Occipital lobe (tissue), 2 donors: ENCODE measurements around the gene MRAS. TPM values are rescaled to one million over a fixed set of nuclear protein-coding genes. Genes with fewer than 3 reads are reported as not detected.

ENCODE experiments used
- DNase-seq: peaks from one replicate; lab custom pipeline; 2025; lab: John Stamatoyannopoulos, UW
- total RNA-seq: library from RNA; depleted of rRNA; stranded (reverse); fragments of >200 nt; gene quantifications from one replicate; pipeline ENCODE4 v1.2.3, GENCODE V29; 2014

The MRAS gene
- 53.3 TPM for total RNA-seq

DNA sequence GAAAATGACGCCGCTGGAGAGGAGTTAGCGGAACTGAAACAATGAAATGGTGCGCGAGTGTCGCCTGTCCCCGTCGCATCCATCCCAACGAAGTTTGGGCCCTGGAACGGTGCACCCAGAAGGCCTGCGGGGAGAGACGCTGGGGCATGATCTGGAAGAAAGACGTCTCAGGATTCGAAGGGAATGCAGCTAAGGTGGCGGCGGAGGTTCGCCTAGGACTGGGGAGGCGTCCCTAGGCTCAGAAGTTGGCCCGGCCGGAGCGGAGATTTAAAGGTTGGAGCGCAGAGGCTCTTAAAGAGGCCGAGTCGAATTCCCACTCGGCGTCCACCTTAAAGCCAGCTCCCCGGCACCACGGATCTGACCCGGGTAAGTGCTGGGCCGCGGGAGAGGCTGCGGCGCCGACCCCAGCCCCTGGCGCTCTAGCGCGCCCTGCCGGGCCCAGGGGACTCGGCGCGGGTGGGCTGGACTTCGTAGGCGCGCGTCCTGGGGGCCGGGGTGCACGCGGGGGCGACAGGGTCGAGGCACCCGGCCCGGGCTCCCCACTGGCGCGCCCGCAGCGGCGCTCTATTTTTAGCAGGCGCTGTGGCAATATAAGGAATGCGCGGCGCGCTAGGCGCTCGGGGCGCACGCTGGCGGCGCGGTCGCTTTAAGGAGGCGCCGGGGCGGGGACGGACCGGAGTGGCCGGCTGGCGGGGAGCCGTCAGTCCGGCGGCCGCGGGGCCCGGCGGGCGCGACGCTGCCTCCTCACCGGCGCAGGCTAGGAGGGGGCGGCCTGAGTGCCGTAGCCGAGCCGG, at the start of gene MRAS:
MRAS (plus strand) TSS at position 620 of the 794 bp plus-strand sequence. CDS start 24,305 bp downstream, outside the sequence.
- peak; percentile 77 for DNase-seq

DNA sequence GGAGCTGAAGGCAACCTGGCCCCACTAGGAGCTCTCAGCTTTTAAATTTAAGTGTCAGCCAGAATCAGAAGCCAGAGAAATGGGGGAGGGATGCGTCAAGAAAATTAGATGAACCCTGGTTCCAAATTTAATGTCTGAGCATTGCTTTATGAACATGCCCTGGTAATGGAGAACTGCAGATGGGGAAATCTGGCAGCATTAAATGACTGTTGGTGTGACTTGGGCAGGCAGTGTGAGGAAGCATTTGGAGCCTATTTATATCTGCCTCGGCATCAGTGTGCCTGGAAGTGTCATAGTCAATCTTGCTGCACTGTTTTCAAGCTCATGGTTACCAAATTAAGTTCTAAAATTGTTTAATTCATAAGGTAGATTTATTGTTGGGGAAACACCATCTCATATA, 47.7 kb upstream of the MRAS start:
- DNase-seq, result peak; percentile 61

GRCh38 chr3:138303474-138303873, 44.9 kb upstream of the MRAS start:
- DNase-seq, result no peak

GRCh38 chr3:138307899-138308298, 40.5 kb upstream of the MRAS start:
- no peak for DNase-seq

GRCh38 chr3:138308783-138309182, 39.6 kb upstream of the MRAS start:
- no peak for DNase-seq

DNA sequence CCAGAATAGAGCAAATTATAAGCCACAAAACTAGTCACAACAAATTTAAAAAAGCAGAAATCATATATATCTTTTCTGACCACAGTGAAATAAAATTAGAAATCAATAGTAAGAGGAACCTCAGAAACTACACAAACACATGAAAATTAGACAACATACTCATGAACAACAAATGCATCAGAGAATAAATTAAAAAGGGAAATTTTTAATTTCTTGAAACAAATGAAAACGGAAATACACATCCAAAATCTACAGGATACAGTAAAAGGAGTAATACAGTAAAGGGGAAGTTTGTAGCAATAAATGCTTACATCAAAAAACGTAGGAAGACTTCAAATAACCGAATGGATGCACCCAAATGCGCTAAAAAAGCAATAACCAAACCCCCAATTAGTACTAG, 37.9 kb upstream of the MRAS start:
- DNase-seq, result no peak

DNA sequence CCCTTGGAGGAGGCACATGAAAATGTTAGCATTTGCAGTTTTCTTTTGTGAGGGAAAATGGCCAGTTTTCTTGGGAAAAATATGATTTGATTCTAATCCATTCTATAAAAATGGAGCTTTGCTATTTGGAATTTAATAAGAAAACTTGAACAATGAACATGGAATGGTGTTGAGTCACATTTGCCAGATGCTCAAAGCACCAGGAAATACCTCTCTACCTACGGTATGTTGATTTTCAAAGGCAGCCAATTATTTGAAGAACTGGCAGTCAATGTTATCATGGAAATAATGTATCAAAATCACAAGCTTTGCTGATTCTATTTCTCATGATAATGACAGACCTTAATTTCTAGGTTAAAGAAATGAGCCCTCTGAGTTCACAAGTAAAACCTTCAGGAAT, 33.6 kb upstream of the MRAS start:
- DNase-seq, result no peak

DNA sequence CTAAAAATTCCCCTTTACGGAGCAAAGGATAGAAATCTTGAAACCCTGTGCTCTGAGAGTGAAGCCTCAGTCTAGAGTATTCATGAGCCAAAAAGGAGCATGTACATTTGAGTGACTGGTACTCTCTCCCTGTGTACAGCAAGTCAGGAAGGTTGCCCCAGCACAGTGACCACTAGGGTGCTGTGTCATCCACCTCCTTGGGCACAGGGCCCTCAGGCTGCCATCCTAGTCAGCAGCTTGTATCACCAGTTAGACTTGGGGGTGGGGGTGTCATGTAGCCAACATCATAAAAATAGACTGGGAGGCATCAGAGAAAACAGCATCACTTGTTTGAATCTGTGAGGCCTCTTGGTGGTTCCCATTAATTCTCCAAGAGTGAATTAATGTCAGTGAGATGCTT, 30.7 kb upstream of the MRAS start:
- no peak for DNase-seq

DNA sequence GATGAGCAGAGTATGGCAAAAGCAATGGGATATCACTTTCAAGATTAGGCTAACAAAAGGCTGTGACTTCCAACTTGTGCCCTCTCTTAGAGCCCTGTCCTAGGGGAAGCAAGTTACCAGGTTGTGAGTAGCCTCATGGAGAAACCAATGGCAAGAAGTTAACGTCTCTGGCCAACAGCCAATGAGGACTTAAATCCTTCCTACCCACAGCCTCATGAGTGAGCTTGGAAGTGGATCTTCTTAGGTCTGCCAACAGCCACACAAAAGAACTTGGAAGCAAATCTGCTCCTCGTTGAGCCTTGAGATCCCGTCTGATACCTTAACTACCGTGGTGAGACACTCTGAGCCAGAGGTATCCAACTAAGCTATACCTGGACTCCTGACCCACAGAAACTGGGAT, 24.4 kb upstream of the MRAS start:
- no peak for DNase-seq

GRCh38 chr3:138325990-138326389, 22.4 kb upstream of the MRAS start:
- no peak for DNase-seq

- no peak for DNase-seq
These were observed 21.3 kb upstream of the MRAS start for GRCh38 chr3:138326866-138327595.

DNA sequence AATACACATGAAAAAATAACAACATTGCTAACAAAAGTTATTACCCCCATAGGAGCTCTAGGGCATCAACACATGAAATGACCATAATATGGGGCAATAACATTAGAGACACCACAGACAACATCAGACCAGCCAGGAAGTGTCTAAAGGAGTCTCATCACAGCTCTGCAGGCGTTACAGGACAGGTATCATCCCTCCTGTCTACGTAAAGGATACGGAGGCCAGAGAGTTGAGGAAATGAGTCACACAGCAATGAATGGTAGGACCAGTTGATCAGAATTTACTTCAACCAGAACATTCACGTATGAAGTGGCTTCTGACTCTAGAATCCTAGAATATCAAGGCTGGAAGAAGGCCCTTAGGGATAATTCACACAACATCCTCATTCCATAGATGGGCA, 20.5 kb upstream of the MRAS start:
- no peak for DNase-seq

DNA sequence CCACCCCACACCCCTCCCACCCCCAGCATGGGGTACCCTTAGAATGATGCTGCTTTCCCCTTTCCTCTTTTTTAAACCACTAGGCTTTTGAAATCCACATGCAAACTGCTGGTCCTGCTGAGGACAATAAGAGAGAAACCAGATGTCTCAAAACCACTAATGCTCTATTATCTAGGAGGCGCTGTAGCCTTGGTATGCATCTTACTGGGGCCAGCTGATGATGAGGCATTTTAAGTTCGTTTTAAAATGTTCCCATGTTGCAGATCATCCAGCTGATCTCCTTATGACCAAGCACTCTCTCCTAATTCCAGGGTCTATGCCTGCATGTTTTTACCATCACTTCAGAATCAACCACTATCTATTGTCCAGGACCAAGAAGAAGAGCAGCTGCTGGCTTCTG, 20.0 kb upstream of the MRAS start:
- DNase-seq, result no peak

GRCh38 chr3:138329127-138329983, 19.0 kb upstream of the MRAS start, which contains the start of gene NME9:
NME9 (minus strand) TSS chr3:138329851; CDS start chr3:138329335, 516 bp downstream.
- peak; percentile 89 for DNase-seq

DNA sequence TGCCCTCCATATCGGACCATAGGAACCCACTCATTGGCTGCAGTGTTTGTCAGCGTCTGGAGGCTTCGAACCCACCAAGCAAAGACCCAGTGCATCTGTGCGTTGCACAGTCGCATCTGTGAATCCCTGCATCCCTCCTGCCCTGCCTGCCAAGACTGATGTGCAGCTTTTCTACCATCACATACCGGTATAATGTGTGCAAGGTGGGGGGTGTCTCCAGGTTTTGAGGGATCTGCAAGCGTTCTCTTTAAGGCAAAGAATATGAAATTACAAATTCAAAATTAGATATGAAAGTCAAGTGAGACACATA, 18.4 kb upstream of the MRAS start:
- no peak for DNase-seq

DNA sequence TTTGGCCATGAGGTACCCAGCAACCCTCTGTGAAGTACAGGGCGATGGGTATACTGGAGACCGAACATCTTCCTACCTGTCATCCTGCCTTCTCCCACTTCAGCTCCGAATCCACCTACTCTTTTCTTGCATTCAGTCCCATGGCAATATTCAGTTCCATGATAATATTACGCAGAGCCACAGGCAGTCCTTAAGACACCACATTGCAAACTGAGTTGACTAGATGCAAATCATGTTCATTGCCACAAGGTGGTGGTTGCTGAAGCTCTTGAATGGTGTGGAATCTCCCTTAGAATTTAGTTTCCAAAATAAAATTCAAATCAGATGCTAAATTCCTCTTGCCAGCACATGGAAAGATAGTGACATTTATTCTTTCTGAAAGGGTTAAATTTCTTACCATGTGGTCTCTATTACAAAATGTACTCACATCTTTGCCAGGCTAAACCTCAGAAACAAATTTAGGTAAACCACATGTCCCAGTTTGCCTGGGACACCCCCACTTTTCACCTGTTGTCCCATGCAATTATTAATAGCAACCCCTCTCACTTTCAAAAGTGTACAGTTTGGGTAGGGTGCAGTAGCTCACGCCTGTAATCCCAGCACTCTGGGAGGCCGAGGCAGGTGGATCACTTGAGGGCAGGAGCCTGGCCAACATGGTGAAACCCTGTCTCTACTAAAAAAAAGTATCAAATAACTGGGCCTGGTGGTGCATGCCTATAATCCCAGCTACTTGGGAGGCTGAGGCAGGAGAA, 17.1 kb upstream of the MRAS start:
- no peak for DNase-seq

GRCh38 chr3:138332472-138333073, 15.8 kb upstream of the MRAS start:
- no peak for DNase-seq

DNA sequence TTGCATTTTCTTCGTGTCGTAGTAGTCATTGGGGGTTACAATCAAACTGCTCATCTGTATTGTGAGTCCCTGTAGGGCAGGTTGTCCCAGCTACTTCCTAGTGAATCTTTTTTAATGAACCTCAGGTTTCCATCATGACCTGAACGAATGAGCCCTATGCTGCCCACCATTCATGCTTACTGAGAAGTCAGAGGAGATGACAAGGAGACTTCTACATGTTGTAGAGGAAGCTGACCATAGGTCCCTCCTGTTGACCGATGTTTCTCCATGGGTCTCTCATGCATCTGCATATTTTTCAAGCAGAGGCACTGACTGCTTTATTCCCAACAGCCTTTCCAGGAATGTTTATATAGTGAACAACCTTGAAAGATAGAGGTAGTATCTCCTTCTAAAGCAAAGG, 13.8 kb upstream of the MRAS start:
- no peak for DNase-seq

DNA sequence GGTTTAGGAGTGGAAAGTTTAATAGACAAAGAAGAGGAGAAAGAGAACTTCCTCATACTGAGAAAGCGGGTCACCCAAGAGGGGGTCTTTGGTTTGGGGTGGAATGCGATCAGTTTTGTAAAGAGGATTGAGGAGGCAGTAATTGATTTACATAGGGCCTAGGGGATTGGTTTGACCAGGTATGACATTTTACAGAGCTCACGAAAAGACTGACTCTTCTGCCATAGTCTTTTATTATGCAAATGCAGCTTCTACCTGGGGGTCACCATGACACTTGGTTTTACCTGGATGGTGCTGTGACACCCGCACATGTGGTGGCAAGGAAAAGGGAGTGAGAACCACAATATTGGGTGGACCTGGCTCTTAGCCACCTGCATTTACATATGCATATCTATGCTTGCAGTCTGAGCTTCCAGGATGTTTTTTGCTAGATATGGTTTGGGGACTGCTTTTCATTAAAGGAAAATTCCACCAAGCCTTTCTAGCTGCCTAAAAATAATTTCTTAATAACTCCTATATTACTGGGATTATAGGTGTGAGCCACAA, 11.9 kb upstream of the MRAS start:
- DNase-seq, result no peak

- no peak for DNase-seq
These were observed 10.1 kb upstream of the MRAS start for GRCh38 chr3:138338244-138338643.

DNA sequence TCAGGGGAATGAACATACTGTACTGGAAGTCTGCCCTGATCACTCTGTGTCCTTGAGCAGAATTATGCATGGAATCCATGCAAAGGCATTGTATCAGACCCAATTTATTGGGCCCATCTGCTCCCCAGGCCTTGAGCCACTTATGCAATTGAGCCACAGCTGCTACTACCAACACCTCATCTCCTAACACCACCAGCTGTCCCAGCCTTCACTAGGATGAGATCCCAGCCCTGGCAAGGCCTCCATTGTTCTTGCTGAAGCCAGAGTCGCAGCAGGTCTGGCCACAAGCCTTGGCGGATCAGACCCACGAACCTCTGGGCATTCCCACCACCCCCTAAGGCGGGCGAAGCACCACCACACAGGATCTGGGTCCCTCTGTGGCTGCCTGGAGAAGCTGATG, 9.6 kb upstream of the MRAS start:
- DNase-seq, result no peak
